VCaP (cell line): ENCODE data around the gene TRPM5.

ENCODE experiments used
- H3K27ac ChIP-seq: fragments of 450-650 bp; 2 replicates; pipeline ENCODE4 v1.5.1; 2017
- CTCF ChIP-seq: fragments of 450-650 bp; conservative IDR thresholded peaks from 2 replicates; pipeline ENCODE4 v1.5.1; 2017; ENCODE audit warnings: mild to moderate bottlenecking, moderate library complexity

Gene TRPM5

GRCh38 chr11:2473361-2474058, 29.2 kb upstream of the TRPM5 start:
- no peak for TF ChIP-seq CTCF
- no peak overlapping the region for H3K27ac ChIP-seq

GRCh38 chr11:2472428-2473186, 28.3 kb upstream of the TRPM5 start:
- no peak overlapping the region for H3K27ac ChIP-seq
- no peak for TF ChIP-seq CTCF

GRCh38 chr11:2471804-2472096, 27.4 kb upstream of the TRPM5 start:
- no peak overlapping the region for H3K27ac ChIP-seq
- no peak for TF ChIP-seq CTCF

- TF ChIP-seq CTCF, result no peak
- H3K27ac ChIP-seq, result no peak overlapping the region
Observed at GRCh38 chr11:2471048-2471803, 26.9 kb upstream of the TRPM5 start.

GRCh38 chr11:2470495-2470894, 26.2 kb upstream of the TRPM5 start:
- no peak for TF ChIP-seq CTCF
- H3K27ac ChIP-seq, result no peak overlapping the region

GRCh38 chr11:2468363-2469235, 24.3 kb upstream of the TRPM5 start:
- H3K27ac ChIP-seq, result no peak overlapping the region
- no peak for TF ChIP-seq CTCF
